HG03039 (cell line): ENCODE data around the gene BACH2.
"Not testable (repeated sequence)": the region's sequence is repeated elsewhere in the genome, so short reads cannot be mapped to it uniquely, and the experiment has no call there.

ENCODE experiments used
- ATAC-seq: cut with Tn5 transposase; IDR thresholded peaks from one replicate; pipeline ENCODE4 v1.9.1; 2021; ENCODE audit warnings: mild to moderate bottlenecking, moderate library complexity; ENCODE audit not compliant: unreplicated experiment

Gene BACH2

GRCh38 chr6:90282265-90282664, 14.4 kb downstream of the BACH2 start:
- ATAC-seq: not testable (repeated sequence)

- ATAC-seq: no peak
Measured at GRCh38 chr6:90278129-90278528, 18.5 kb downstream of the BACH2 start.

- no peak for ATAC-seq
Measured at GRCh38 chr6:90277302-90278011, 19.2 kb downstream of the BACH2 start.

GRCh38 chr6:90274451-90275030, 22.1 kb downstream of the BACH2 start:
- ATAC-seq: no peak

- no peak for ATAC-seq
Measured at GRCh38 chr6:90273863-90274262, 22.8 kb downstream of the BACH2 start.

- ATAC-seq: no peak
Measured at GRCh38 chr6:90272895-90273294, 23.7 kb downstream of the BACH2 start.

- ATAC-seq: no peak
Measured at GRCh38 chr6:90271831-90272230, 24.8 kb downstream of the BACH2 start.

GRCh38 chr6:90269334-90269733, 27.3 kb downstream of the BACH2 start:
- no peak for ATAC-seq

GRCh38 chr6:90268178-90268577, 28.5 kb downstream of the BACH2 start:
- ATAC-seq: no peak

- no peak for ATAC-seq
Measured at GRCh38 chr6:90266905-90267621, 29.6 kb downstream of the BACH2 start.

GRCh38 chr6:90264561-90264960, 32.1 kb downstream of the BACH2 start:
- no peak for ATAC-seq

GRCh38 chr6:90263633-90264032, 33.0 kb downstream of the BACH2 start:
- ATAC-seq: no peak

GRCh38 chr6:90261801-90262200, 34.8 kb downstream of the BACH2 start:
- no peak for ATAC-seq

- ATAC-seq: no peak
Measured at GRCh38 chr6:90257486-90257738, 39.2 kb downstream of the BACH2 start.

- no peak for ATAC-seq
Measured at GRCh38 chr6:90256698-90257485, 39.8 kb downstream of the BACH2 start.

GRCh38 chr6:90253631-90254030, 43.0 kb downstream of the BACH2 start:
- no peak for ATAC-seq

- peak; percentile 89 for ATAC-seq
Measured at GRCh38 chr6:90251295-90251992, 45.2 kb downstream of the BACH2 start.

- ATAC-seq: no peak
Measured at GRCh38 chr6:90250405-90250804, 46.2 kb downstream of the BACH2 start.

GRCh38 chr6:90249458-90249857, 47.2 kb downstream of the BACH2 start:
- no peak for ATAC-seq

- no peak for ATAC-seq
Measured at GRCh38 chr6:90249034-90249433, 47.6 kb downstream of the BACH2 start.

GRCh38 chr6:90247262-90247661, 49.4 kb downstream of the BACH2 start:
- no peak for ATAC-seq
